Testis (tissue), 2 donors: Measurements from ENCODE around the gene WFIKKN2.

Experiments used
- POLR2A ChIP-seq: fragments of 450-650 bp; IDR thresholded peaks from one replicate; pipeline ENCODE4 v1.6.1; 2017; ENCODE audit warnings: antibody characterized with exemption, mild to moderate bottlenecking, moderate library complexity
- TF ChIP-seq, protein P1 (sequence below), 3 experiments: fragments of 450-650 bp in 2 of 3; fragments of 200-600 bp in 1 of 3; sonication (generic) in 1 of 3; IDR thresholded peaks; one replicate each; pipeline ENCODE4 v1.5.1; 2016 to 2019; ENCODE audit warnings: antibody characterized with exemption in 3 of 3, mild to moderate bottlenecking in 2 of 3, moderate library complexity in 1 of 3

DNA sequence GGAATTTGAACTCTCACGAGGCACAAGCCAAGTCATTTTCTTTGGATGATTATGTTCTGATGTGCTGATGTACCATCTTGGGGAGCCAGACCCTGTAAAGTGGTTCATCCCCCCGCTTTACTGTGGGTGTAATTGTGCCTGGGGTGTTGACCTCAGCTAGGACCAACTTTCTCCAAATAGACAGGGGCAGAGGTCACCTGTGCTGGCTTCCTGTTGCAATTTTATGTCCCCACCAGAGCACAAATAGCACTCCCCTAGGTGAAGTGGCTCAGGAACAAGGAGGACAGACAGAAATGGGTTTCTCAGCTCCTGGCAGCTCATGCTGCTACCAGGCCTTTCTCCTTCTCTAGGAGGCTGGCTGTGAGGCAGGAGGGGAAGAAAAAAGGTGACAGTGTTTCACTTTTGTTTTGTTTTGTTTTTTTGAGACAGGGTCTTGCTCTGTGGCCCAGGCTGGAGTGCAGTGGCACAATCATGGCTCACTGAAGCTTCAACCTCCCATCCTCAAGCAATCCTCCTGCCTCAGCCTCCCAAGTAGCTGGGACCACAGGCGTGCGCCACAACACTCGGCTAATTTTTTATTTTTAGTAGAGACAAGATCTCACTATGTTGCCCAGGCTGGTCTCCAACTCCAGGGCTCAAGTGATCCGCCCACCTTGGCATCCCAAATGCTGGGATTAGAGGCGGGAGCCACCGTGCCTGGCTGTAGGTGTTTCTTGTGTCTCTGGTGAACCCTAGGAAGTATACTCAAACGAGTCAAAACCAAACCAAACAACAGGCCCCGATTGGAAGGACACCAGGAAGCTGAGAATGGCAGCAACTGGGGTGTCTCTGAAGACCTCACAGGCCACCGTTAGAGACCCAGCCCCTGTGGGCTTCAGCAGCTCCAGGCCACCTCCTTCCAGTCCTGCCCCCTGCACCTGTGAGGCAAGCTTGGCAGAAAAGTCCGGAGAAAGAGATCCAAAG is 32.5 kb upstream of the WFIKKN2 start:
- TF ChIP-seq, protein P1, sequence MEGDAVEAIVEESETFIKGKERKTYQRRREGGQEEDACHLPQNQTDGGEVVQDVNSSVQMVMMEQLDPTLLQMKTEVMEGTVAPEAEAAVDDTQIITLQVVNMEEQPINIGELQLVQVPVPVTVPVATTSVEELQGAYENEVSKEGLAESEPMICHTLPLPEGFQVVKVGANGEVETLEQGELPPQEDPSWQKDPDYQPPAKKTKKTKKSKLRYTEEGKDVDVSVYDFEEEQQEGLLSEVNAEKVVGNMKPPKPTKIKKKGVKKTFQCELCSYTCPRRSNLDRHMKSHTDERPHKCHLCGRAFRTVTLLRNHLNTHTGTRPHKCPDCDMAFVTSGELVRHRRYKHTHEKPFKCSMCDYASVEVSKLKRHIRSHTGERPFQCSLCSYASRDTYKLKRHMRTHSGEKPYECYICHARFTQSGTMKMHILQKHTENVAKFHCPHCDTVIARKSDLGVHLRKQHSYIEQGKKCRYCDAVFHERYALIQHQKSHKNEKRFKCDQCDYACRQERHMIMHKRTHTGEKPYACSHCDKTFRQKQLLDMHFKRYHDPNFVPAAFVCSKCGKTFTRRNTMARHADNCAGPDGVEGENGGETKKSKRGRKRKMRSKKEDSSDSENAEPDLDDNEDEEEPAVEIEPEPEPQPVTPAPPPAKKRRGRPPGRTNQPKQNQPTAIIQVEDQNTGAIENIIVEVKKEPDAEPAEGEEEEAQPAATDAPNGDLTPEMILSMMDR (IDR thresholded peaks at IDR 0.05), result no peak
- TF ChIP-seq POLR2A, result no peak
